Urinary bladder (tissue), 4 donors: Measurements from ENCODE around the gene S100A13. TPM values are rescaled to one million over a fixed set of nuclear protein-coding genes. Genes with fewer than 3 reads are reported as not detected.

Experiments used
- DNase-seq: peaks from one replicate; pipeline ENCODE4 v3.0.0-alpha.2; 2015; ENCODE audit errors: extremely low spot score
- H3K27ac ChIP-seq: one replicate; pipeline ENCODE4 v1.5.1; 2013; ENCODE audit warnings: low read depth, mild to moderate bottlenecking, moderate library complexity
- H3K36me3 ChIP-seq: one replicate; pipeline ENCODE4 v1.6.1; 2013; ENCODE audit warnings: mild to moderate bottlenecking, moderate library complexity; ENCODE audit not compliant: insufficient read depth
- H3K4me1 ChIP-seq: one replicate; pipeline ENCODE4 v1.6.1; 2013; ENCODE audit warnings: mild to moderate bottlenecking, moderate library complexity; ENCODE audit not compliant: insufficient read depth
- H3K4me3 ChIP-seq: one replicate; pipeline ENCODE4 v1.5.1; 2013; ENCODE audit warnings: low read depth, low read length
- WGBS: extraction: QIAGEN DNeasy Blood & Tissue Kit; methylation state at CpG from one replicate; pipeline ENCODE4 v1.1.7; 2013; 5-methylcytosine and 5-hydroxymethylcytosine counted together
- polyA plus RNA-seq: library from polyadenylated mRNA; stranded (reverse); fragments of 200-250 nt; gene quantifications from one replicate; pipeline ENCODE4 v1.2.3, GENCODE V29; 2013
- total RNA-seq: library from RNA; depleted of rRNA; stranded (reverse); fragments of >200 nt; gene quantifications from one replicate; pipeline ENCODE4 v1.2.3, GENCODE V29; 2014
- donor health status: healthy with polysubstance abuse.
- donor health status: healthy.

S100A13 gene
- total and polyA plus RNA-seq, 2 donors = 35.6 to 193 TPM

DNA sequence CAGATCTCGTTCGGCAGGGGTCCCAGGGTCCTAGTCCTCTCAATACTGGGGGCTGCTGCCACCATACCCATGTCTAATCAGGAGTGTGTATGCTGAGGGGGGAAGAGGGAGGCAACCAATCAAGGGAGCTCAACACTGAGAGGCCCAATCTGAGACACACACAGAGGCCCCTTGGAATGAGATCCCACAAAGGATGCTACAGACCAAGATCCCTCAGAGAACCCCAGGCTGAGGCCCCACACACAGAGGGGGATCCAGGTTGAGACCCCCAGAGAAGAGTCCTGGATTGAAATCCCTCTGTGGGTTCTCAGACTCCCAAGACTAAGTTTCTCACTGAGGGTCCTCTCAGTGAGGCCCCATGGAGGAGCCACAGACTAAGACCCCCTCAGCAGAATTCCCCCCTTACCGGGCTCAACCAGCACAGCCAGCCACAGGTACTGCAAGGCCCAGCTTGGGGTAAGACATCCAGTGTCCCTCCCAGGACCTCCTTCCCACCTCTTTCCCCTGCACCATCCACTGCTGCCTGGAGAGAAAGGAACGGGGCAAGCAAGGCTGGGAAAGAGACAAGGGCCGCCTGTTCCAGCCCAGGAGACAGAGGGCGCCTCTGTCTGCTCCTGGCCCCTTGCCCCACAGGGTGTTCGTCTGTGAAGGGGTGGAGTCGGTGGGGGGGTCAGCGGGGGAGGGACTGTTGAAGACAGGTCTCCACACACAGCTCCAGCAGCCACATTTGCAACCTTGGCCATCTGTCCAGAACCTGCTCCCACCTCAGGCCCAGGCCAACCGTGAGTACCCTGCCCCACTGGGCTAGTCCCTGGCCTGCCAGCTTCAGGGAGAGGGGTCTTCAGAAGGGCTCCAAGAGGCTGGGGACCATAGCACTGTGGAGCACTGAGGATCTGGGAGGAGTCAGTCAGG lies 666 bp upstream of the S100A13 start, which contains the start of gene S100A1:
Gene S100A1, plus strand, starts transcription at position 720 of the 912 bp plus-strand sequence. CDS start 2,088 bp downstream, outside the sequence.
- no peak for DNase-seq
- 69% methylated on average over 10 of the region's 10 CpGs for WGBS
- H3K4me1 ChIP-seq = peaks cover 2% of the 10 kb centered on the region
- peak within 1 kb of the TSS; percentile 90 for H3K27ac ChIP-seq
- no peaks in the 10 kb centered on the region for H3K36me3 ChIP-seq
- H3K4me3 ChIP-seq = peak within 1 kb of the TSS; percentile 47

DNA sequence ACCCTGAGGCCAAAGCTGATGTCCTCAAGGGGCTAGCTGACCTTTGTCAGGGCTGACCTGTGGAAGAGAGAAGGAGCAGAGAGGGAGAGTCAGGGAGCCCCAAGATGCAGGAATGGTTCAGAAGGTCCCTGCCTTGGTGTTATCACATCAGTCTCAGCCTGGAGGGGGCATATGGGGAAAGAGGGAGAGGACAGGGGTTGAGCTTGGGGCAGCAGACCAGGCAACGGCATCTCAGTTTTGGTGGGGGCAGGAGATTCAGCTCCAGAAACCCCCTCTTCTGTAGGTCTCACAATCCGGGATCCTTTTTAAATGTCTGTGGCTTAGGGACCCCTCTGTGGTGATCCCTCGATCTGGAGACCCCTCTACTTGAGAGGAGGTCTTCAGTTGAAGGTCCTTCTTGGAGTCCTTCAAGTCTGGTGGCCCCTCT lies 815 bp downstream of the S100A13 start:
- peaks cover 2% of the 10 kb centered on the region for H3K4me1 ChIP-seq
- WGBS = 48% methylated on average over 3 of the region's 3 CpGs
- DNase-seq = no peak
- no peaks in the 10 kb centered on the region for H3K36me3 ChIP-seq
- peak overlapping the region; percentile 47 for H3K4me3 ChIP-seq
- peak overlapping the region; percentile 90 for H3K27ac ChIP-seq

DNA sequence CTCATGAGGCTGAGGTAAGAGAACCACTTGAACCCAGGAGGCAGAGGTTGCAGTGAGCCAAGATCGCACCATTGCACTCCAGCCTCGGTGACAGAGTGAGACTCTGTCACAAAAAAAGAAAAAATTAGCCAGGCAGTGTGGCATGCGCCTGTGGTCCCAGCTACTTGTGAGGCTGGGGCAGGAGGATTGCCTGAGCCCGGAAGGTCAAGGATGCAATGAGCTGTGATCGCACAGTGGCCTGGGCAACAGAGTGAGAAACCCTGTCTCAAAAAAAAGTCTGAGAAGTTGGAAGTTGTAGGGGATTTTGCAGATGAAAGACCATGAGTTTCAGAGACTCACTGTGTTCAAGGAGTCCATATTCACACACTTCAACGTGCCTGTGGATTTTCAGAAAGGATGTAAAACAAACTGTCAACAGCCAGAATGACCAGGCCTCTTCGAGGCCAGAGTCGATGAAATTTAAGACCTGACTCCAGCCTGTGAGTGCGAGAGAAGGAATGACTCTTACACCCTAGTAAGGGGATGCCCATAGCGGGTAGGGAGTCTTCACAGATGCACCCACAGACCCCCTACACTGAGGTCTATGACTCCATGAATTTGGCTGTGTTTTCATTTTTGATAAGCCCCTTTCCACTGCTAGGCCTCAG lies 2.2 kb downstream of the S100A13 start:
- no peak for DNase-seq
- H3K27ac ChIP-seq = no peak overlapping the region
- H3K4me3 ChIP-seq = no peak overlapping the region
- 62% methylated on average over 10 of the region's 10 CpGs for WGBS
- H3K4me1 ChIP-seq = peaks cover 2% of the 10 kb centered on the region
- no peaks in the 10 kb centered on the region for H3K36me3 ChIP-seq

DNA sequence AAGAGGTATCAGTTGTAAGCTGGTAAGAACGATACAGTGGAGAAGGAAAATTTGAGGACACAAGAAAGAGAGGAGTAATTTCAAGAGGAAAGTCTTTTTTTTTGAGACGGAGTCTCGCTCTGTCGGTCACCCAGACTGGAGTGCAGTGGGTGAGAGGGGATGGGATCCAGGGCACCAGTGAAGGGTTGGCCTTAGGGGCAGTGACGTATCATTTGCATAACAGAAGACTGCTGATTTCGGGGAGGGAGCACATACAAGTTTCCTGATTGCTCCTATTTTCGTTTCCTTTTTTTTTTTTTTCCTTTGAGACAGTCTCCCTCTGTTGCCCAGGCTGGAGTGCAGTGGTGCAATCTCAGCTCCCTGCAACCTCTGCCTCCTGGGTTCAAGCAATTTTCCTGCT lies 4.2 kb downstream of the S100A13 start:
- Histone ChIP-seq H3K4me3 (no peak overlapping the region), H3K4me1 (peaks cover 2% of the 10 kb centered on the region), H3K27ac (no peak overlapping the region), H3K36me3 (peaks cover 2% of the 10 kb centered on the region)
- WGBS = 80% methylated on average over 7 of the region's 7 CpGs
- no peak for DNase-seq

DNA sequence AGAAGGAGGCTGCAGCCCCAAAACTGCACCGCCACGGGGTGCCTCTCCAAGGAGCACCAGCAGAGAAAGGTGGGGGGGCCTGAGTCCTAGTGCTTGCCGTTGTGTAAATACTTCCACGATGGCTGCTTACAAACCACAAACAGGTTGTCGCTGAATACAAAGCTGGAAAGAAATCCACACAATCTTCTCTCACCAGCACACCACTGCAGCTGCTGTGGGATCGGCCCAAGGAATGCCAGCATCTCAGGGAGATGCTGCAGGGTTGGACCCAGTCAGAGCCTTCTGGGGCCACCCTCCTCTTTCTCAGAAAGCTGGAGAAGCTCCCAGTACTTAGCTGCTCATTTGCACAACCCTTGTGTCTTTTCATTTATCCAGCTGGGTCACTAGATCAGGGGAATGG lies 8.1 kb downstream of the S100A13 start:
- Histone ChIP-seq H3K36me3 (peaks cover 2% of the 10 kb centered on the region), H3K4me3 (no peak overlapping the region), H3K27ac (no peak overlapping the region), H3K4me1 (no peaks in the 10 kb centered on the region)
- 95% methylated on average over 6 of the region's 6 CpGs for WGBS
- DNase-seq = no peak

DNA sequence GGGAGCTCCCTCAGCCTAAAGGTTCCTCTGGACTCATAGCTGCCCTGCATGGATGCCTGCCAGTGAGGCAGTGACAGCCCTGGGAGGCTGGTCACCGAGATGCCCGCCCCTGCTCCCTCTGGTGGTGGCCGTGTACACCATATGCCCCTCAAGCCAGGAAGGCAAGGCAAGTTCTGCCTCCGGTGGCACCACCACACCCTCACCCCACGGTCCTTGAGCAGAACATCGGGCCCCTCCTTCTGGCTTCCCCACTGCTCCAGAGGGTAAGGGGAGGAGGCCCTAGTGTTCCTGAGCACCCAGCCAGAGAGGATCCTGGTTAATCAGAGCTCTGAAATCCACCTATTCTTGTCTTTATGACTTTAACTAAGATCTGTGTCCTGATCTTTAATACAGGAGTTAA lies 9.6 kb downstream of the S100A13 start:
- H3K27ac ChIP-seq = no peak overlapping the region
- no peaks in the 10 kb centered on the region for H3K4me1 ChIP-seq
- no peak overlapping the region for H3K4me3 ChIP-seq
- DNase-seq = no peak
- 62% methylated on average over 6 of the region's 6 CpGs for WGBS
- H3K36me3 ChIP-seq = peaks cover 2% of the 10 kb centered on the region

DNA sequence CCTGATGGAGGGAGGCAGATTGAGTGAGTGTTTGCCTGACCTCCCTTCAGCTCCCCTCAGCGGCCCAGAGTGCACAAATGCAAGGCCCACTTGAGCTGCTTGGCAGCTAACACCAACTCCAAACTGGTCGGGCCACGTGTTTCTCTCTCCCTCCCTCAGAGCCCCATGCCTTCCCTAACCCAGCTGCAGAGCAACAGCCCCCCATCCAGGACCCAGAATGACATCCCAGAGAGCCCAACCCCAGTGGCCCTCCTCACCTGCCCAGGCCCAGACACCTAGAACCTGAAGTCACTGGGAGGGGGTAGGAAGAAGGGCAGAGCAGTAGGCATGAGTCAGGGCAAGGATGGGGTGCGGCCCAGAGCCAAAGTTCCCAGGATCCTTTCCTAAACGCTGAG lies 10.4 kb downstream of the S100A13 start:
- Histone ChIP-seq H3K4me1 (no peaks in the 10 kb centered on the region), H3K4me3 (no peak overlapping the region), H3K36me3 (peaks cover 2% of the 10 kb centered on the region), H3K27ac (no peak overlapping the region)
- no peak for DNase-seq
- WGBS = 68% methylated on average over 5 of the region's 5 CpGs

DNA sequence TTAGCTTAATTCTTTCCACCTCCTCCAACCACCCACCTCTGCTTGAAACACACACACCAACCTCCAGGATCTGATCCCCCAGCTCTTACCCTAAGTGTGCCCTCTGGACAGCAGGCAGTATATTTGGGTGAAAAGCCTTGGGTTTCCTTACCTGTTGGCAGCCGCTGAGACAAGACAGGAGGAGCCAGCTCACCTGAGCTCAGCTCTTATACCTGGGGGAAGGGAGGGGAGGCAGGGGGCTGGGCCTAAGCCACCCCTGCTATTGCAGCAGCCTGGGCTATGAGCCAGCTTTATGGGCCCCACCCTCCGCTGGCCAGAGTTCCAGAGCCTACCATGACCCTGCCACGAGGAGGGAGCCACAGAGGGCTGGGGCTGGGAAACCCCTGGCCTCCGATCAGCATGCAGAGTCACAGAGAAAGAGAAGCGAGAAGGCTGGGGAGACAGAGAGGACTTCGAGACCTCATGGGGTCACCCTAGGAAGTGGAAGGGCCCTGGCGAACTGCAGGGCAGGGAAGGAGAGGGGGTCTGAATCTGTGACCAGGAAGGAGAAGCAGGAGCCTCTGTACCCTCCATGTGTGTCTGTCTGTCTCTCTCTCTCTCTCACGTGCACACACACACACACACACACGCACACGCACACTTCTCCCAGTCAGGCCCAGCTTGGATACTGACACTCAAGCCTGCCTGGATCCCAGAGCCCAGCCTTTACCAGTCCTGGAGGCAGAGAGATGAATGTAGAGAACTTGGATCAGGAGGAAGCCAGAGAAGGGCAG lies 11.0 kb downstream of the S100A13 start, which contains the start of gene S100A14:
Gene S100A14, minus strand, starts transcription at position 182 of the 773 bp plus-strand sequence. CDS start 467 bp downstream, outside the sequence.
- Histone ChIP-seq H3K27ac (peak within 1 kb of the TSS; percentile 13), H3K36me3 (peaks cover 2% of the 10 kb centered on the region), H3K4me3 (no peak within 1 kb of the TSS), H3K4me1 (no peaks in the 10 kb centered on the region)
- no peak for DNase-seq
- 69% methylated on average over 10 of the region's 10 CpGs for WGBS

DNA sequence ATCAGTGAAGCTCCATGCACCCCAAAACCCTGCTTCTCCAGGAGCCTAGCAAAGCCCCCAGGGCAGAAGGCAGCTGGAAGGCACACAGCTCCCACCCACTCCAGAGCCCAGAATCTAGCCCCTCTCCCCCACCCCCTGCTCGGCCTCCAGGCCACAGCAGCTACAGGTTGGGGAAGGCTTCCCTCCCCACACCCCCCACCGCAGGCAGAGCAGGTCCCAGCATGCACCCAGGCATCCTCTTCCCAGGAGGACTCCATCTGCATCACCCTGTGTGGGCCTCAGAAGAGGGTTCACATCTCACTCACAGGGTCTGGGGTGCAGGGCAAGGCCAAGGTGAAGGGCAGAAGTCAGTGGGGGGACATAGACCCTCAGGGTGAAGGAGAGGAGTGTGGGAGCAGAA lies 11.9 kb downstream of the S100A13 start:
- Histone ChIP-seq H3K4me3 (no peak overlapping the region), H3K4me1 (no peaks in the 10 kb centered on the region), H3K27ac (no peak overlapping the region), H3K36me3 (peaks cover 2% of the 10 kb centered on the region)
- 84% methylated on average over 2 of the region's 2 CpGs for WGBS
- no peak for DNase-seq

DNA sequence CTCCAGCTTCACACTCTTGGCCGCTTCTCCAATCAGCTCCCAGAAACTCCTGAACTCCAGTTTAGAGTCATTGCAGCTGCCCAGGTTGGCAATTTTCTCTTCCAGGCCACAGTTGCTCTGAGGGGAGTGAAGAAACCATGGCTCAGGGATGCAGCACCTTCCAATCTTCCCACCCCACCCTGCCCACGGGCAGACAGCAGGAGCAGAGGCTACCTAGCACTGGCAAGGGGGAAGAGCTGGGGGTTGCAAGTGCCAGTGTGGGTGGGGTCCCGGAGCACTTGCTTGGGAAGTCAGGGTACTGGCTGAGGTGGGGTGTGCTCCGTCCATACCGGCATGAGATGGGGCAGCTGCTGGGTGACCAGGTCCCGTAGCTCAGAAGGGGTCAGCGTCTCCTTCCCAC lies 12.4 kb downstream of the S100A13 start:
- Histone ChIP-seq H3K36me3 (peaks cover 2% of the 10 kb centered on the region), H3K4me1 (no peaks in the 10 kb centered on the region), H3K4me3 (no peak overlapping the region), H3K27ac (no peak overlapping the region)
- DNase-seq = no peak
- WGBS = 93% methylated on average over 7 of the region's 7 CpGs

DNA sequence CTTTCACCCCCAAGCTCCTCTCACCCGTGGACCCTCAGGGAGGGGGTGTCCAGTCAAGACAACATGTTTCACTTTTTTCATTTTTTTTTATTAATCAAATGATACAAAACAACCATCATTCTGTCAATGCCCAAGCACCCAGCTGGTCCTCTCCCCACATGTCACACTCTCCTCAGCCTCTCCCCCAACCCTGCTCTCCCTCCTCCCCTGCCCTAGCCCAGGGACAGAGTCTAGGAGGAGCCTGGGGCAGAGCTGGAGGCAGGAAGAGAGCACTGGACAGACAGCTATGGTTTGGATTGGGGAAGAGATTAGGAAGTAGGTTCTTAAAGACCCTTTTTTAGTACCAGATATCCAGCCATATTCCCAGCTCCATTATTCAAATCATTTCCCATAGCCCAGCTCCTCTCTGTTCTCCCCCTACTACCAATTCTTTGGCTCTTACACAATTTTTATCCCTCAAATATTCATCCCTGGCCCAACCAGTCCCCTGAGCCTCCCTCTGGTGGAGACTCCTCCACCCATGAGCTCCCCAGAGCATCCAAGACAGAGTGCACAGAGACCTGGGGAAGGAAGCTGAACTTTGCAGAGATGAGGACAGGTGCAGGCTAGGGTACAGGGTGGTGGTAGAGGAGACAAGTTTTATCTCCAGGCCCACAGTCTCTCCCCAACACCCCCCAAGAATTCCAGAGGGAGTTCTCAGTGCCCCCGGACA lies 13.0 kb downstream of the S100A13 start:
- 62% methylated on average over 2 of the region's 2 CpGs for WGBS
- no peak overlapping the region for H3K27ac ChIP-seq
- no peak for DNase-seq
- H3K4me3 ChIP-seq = no peak overlapping the region
- H3K36me3 ChIP-seq = peaks cover 2% of the 10 kb centered on the region
- no peaks in the 10 kb centered on the region for H3K4me1 ChIP-seq

DNA sequence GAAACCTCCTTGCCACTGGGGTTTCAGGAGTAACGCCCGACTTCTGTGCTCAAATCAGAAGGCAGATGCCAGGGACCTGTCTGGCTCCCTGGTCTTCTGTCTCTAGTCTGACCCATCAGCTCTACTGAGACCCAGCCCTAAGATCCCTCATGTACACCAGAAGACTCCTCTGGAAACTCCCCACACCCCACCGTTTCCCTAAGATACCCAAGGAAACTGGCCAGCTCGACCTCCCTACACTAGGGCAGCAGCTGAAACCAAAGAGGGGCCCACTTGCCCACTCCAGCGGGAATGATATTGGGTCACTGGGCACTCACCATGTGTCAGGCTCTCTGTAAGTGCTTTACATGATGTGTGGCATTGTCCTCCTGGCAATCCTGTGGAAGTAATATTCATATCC lies 13.9 kb downstream of the S100A13 start:
- no peak for DNase-seq
- 69% methylated on average over 5 of the region's 5 CpGs for WGBS
- Histone ChIP-seq H3K4me3 (no peak overlapping the region), H3K4me1 (no peaks in the 10 kb centered on the region), H3K27ac (no peak overlapping the region), H3K36me3 (no peaks in the 10 kb centered on the region)
